Omental fat pad (tissue), 4 donors: ENCODE measurements around the gene CEP85. TPM values are rescaled to one million over a fixed set of nuclear protein-coding genes. Genes with fewer than 3 reads are reported as not detected.
"Not testable (repeated sequence)": the region's sequence is repeated elsewhere in the genome, so short reads cannot be mapped to it uniquely, and the experiment has no call there.

Source experiments
- ATAC-seq: fragments of 150-250 bp; one replicate; pipeline ENCODE4 v1.9.1; 2016; ENCODE audit warnings: mild to moderate bottlenecking, moderate library complexity; ENCODE audit not compliant: low FRiP score
- DNase-seq: peaks from one replicate; pipeline ENCODE4 v3.0.0-alpha.2; 2019; ENCODE audit warnings: low spot score
- total RNA-seq, 4 donors: library from RNA; depleted of rRNA; stranded (reverse); fragments of >200 nt; gene quantifications; one replicate each; pipeline ENCODE4 v1.1.0, GENCODE V29; 2016
- TF ChIP-seq, protein P1 (sequence below), 3 donors: fragments of 450-650 bp; IDR thresholded peaks; one replicate each; pipeline ENCODE4 v1.5.1; 2016 to 2017; ENCODE audit warnings: antibody characterized with exemption in 3 of 3, mild to moderate bottlenecking in 3 of 3, moderate library complexity in 2 of 3

Gene CEP85
- total RNA-seq, 4 donors from 2014 or later = 4.3 to 6.1 (median 5.3) TPM

DNA sequence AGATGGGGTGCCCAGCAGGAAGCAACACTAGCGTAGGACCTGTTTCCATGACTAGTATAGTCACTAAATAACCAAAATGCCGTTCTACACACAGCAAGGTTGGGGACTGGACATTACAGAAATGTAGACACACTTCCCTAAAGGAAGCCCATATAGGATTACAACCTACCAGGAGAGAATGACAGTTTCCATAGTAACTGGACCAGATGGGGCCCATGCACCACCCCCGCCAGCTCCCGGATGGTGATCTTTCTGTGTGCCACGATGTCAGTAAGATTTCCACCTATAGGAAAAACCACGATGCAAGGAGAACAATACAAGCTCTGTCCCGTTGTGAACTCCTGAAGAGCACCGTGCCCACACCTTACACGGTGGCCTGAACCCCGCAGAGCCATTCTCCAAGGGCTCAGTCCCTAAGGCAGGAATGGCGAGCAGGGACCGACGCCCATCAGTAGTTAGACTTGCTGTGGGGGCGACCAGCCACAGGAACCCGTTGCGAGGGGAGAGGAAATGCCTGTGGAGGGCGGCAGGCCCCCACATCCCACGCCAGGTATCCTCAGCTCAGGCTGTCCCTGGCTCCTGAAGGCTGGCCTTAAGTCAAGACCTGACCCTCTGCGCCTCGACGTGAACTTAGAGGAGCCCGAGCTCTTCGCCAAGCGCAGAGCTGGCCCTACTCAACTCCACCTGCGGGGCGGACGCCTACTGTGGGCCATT is 13.6 kb upstream of the CEP85 start:
- TF ChIP-seq, protein P1, sequence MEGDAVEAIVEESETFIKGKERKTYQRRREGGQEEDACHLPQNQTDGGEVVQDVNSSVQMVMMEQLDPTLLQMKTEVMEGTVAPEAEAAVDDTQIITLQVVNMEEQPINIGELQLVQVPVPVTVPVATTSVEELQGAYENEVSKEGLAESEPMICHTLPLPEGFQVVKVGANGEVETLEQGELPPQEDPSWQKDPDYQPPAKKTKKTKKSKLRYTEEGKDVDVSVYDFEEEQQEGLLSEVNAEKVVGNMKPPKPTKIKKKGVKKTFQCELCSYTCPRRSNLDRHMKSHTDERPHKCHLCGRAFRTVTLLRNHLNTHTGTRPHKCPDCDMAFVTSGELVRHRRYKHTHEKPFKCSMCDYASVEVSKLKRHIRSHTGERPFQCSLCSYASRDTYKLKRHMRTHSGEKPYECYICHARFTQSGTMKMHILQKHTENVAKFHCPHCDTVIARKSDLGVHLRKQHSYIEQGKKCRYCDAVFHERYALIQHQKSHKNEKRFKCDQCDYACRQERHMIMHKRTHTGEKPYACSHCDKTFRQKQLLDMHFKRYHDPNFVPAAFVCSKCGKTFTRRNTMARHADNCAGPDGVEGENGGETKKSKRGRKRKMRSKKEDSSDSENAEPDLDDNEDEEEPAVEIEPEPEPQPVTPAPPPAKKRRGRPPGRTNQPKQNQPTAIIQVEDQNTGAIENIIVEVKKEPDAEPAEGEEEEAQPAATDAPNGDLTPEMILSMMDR (IDR thresholded peaks at IDR 0.05) = no peak
- ATAC-seq (no peak), DNase-seq (no peak)

DNA sequence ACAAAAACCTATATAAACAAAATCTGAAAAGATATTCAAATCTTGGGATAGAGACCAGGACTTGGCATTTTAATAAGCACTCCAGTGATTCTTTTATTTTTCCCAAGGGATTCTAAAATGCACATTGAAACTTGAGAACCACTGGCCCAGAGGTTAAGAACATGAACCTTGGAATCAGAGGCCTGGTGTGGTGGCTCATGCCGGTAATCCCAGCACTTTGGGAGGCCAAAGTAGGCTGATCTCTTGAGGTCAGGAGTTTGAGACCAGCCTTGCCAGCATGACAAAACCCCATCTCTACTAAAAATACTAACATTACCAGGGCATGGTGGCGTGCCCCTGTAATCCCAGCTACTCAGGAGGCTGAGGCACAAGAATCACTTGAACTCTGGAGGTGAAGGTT is 12.9 kb upstream of the CEP85 start:
- no peak for ATAC-seq
- no peak for DNase-seq
- TF ChIP-seq, protein P1 (IDR thresholded peaks at IDR 0.05) = no peak

GRCh38 chr1:26224606-26225005 is 9.4 kb upstream of the CEP85 start:
- TF ChIP-seq, protein P1 (IDR thresholded peaks at IDR 0.05) = no peak
- ATAC-seq (no peak), DNase-seq (no peak)

DNA sequence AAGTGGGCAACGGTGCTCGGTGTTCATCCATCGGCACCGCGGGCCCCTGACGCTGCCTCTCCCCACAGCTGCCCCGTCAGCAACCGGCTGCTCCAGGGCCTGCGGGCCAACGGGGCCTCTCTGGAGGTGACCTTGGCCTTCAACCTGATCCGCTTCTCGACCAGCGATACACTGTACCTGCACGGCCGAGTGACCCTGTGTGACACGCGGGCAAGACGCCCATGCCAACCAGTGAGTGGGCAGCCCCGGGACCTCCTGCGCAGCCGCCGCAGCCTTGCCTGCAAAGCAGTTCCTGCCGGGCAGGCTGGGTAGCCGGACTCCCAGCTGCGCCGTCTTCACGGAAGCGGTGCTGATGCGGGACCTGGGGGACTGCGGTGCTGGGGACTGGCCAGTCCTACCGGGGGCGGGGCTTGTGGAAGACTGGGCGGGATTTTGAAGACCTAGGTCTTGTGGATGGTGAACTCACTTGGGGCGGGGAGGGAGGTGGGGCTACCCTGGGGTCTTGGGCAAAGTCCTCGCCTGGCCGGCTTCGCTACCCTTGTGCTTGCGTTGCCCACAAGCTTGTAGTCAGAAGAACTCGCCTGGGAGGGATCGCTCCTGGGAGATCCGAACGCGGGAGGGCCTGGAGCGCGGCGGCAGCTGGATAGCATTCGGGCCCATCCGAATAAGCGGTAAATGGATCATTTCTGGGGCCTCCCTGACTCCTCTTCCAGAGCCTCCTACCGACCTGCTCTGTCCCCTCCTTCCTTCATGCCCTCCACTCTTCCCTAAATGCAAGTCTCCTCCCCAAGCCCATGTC is 8.8 kb upstream of the CEP85 start:
- TF ChIP-seq, protein P1 (IDR thresholded peaks at IDR 0.05) = no peak
- ATAC-seq = peak; percentile 80
- DNase-seq = peak; percentile 55

GRCh38 chr1:26230682-26231081 is 3.3 kb upstream of the CEP85 start:
- not testable (repeated sequence) for ATAC-seq, DNase-seq

DNA sequence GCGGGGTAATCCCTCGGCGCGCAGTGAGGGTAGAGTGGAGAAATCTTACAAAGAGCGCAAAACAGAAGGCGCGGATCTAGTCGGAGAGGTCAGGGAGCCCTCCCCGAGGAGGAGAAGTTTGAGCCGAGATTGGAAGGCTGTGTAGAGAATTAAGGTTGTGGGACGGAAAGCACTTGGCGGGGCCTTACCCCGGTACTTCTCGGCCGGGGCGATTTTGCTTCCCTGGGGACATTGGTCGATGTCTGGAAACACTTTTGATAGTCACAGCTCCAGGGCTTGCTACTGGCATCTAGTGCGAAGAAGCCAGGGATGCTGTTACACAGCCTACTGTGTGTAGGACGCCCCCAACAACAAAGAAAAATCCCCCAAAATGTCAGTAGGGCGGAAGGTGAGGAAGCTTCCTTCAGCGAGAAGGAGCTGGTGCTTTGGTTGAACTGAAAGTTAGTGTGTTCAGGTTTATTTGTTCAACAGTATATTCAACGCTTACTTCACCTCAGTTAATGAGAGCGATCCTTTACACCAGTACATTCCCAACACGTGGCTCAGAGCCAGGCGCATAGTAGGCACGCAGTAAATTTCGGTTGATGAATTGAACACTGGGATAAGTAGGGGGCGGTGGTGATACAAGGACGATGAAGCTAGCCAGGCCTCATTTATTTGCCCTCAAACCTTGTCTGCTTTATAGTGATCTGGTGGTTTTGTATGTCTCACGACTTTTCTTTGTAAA is 807 bp downstream of the CEP85 start:
- DNase-seq (no peak), ATAC-seq (no peak)
- TF ChIP-seq, protein P1 (IDR thresholded peaks at IDR 0.05) = no peak

DNA sequence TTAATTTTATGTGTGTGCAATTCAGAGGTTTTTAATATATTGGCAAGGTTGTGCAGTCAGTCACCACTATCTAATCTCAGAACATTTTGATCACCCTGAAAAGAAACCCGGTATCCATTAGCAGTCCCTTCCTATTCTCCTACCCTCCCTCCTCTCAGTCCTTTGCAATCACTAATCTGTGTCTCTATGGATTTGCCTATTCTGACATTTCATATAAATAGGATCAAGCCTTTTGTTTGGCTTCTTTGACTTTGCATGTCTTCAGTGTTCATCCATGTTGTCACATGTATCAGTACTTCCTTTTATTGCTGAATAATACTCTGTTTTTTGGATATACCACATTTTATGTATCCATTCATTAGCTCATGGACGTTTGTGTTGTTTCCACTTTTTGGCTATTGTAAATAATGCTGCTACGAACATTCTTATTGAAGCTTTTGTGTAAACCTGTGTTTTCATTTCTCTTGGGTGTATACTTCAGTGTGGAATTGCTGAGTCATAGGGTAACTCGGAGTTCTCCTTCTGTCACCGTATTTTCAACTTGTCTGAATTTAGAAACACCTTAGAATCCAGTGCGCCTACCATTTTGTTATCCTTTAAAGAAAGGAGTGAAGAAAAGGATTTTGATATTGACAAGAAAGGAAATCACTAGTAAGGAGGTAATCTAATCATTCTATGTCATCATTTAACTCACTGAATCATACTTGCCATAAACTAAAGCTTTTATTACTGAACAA is 3.4 kb downstream of the CEP85 start:
- no peak for ATAC-seq
- TF ChIP-seq, protein P1 (IDR thresholded peaks at IDR 0.05) = no peak
- DNase-seq = no peak
